ENCODE data around the gene TP53BP1.
A peak's percentile ranks its signal among the peaks of the same experiment; 100 is the strongest.
"Not testable (repeated sequence)": the region's sequence is repeated elsewhere in the genome, so short reads cannot be mapped to it uniquely, and the experiment has no call there.

TP53BP1 gene, protein sequence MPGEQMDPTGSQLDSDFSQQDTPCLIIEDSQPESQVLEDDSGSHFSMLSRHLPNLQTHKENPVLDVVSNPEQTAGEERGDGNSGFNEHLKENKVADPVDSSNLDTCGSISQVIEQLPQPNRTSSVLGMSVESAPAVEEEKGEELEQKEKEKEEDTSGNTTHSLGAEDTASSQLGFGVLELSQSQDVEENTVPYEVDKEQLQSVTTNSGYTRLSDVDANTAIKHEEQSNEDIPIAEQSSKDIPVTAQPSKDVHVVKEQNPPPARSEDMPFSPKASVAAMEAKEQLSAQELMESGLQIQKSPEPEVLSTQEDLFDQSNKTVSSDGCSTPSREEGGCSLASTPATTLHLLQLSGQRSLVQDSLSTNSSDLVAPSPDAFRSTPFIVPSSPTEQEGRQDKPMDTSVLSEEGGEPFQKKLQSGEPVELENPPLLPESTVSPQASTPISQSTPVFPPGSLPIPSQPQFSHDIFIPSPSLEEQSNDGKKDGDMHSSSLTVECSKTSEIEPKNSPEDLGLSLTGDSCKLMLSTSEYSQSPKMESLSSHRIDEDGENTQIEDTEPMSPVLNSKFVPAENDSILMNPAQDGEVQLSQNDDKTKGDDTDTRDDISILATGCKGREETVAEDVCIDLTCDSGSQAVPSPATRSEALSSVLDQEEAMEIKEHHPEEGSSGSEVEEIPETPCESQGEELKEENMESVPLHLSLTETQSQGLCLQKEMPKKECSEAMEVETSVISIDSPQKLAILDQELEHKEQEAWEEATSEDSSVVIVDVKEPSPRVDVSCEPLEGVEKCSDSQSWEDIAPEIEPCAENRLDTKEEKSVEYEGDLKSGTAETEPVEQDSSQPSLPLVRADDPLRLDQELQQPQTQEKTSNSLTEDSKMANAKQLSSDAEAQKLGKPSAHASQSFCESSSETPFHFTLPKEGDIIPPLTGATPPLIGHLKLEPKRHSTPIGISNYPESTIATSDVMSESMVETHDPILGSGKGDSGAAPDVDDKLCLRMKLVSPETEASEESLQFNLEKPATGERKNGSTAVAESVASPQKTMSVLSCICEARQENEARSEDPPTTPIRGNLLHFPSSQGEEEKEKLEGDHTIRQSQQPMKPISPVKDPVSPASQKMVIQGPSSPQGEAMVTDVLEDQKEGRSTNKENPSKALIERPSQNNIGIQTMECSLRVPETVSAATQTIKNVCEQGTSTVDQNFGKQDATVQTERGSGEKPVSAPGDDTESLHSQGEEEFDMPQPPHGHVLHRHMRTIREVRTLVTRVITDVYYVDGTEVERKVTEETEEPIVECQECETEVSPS (N-terminal part only)

DNA sequence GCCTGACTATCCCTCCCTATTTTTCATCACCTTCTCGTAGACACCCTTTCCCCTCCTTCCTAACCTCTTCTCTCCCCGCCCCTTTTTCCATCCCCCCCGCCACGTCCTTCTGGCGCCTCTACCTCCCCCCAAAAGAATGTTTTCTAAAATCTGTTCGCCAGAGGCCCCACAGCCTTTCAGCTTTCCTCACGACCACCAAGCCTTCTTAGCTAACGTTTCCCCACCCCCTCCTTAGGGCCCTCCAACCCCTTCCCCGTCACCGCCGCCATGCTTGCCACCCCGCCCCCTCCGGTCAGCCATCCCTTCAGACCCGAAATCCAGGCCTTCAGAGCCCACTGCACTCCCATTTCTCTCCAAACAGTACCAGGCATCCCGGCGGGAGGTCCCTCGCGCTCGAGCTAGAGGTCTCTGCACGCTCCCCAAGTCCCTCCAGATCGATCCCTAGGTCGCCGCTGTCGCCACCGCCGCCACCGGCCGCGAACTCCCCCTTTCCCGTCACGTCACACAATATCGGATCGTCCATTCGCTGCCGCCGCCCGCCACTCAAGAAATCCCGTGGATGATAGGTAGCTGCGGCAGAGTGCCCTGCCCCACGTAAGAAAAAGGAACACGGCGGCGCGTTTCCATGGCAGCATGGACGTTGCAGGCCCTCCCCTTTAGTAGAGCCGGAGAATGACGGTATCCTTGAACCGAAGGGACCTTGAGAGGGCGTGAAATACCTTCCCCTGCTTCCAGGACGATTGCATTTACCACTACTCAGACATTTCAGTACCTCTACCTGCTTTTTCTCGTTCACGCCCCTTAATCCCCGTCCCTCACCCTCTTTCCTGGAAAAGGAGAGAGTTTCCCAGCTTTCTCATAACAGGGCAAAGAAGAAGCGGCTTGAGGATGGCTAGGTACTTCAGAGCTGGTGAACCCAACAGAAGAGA is at the start of gene TP53BP1:
Gene TP53BP1, minus strand, starts transcription at position 484 of the 929 bp plus-strand sequence. Its CDS starts 113 bp downstream, at position 371.
- DNase-seq (ENCODE audit: low spot score): peak; percentile 96

DNA sequence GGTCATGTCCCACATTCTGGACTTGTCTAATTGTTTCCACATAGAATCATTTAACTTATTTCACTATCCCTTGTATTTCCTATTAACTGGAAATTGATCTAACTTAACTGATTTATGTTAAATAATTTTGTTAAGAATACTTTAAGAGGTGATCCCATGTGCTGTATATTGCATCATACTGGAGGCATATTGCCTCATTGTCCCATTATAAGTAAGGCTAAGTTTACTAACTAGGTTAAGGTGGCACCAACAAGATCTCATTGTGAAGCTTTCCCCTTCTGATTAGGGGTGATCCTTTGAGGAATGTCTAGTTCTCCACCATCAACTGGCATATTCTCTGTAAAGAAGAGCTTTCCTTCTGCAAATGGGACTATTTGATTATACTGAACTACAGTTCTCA is 48.8 kb upstream of the TP53BP1 start:
- no peak for DNase-seq (ENCODE audit: low spot score)

DNA sequence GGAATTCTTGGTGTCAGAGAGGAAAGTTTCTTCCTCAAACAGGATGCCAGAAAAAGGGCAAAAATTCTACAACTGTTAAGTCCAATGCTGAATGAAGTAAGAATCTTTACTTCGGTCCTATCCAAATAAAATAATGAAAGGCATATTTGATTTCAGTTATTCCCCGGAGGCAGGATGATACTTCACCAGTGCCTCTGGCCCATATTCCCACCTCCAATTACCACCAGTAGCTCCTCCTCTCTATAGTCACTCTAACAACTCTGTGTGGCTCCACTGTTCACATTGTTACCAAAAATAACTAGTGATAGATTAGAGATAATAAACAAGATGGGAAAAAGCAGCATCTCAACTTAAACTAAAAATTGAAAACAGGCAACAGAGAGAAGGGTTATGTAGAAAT is 45.1 kb upstream of the TP53BP1 start:
- DNase-seq (ENCODE audit: low spot score): no peak

DNA sequence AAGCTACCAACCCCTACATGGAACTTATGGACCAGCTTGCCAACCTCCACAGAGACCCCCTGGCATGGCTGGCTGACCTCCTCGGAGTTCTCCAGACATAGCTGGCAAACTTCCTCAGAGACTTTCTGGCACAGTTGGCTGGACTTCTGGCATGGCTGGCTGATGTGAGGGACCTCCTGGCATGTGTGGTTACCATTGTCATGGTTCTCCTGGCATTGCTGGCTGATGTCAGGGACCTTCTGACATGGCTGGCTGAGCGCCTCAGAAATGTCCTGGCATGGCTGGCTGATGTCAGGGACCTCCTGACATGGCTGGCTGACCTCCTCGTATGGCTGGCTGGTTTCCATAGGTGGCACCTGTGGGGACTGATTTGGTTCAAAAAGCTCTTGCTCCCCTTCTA is 41.9 kb upstream of the TP53BP1 start:
- no peak for DNase-seq (ENCODE audit: low spot score)

DNA sequence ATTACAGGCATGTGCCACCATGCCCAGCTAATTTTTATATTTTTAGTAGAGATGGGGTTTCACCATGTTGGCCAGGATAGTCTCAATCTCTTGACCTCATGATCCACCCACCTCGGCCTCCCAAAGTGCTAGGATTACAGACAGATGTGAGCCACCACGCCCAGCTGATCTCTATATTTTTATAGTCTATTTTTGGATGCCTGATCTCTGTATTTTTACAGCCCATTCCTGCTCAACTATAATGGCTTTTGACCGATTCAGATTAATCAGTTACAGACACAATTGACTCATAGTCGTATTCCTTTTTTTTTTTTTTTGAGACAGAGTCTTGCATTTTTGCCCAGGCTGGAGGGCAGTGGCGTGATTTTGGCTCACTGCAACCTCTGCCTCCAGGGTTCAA is 39.9 kb upstream of the TP53BP1 start:
- DNase-seq (ENCODE audit: low spot score): not testable (repeated sequence)

DNA sequence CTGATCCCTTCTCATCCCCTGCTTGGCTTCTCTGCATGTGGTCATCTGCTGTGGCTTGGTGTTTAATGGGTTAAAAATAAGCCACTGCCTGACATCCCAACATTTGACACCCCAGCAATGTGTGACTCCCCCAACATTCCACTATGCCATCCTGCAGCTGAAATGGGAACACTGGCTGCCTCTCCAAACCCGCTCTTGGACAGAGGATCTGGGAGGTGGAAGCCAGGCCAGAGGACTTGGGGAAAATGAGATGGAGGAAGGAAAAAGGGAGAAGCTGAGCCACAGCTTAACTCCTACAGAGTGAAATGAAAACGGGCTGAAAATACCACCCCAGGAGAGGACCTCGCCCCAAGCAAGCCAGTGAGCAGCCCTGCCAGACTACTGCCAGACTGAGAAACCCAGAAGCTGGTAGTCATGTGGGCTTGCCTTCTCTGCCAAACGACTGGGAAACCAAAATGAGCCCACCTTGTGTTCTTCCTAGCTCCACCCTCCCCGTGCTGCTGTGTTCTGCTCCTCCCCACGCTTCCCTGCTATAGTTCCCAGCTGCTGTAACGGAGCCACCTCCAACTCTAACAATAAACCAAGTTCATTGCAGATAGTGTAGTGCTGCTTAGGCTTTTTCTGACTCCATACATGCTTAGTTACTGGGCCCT is 38.2 kb upstream of the TP53BP1 start:
- DNase-seq (ENCODE audit: low spot score): no peak

DNA sequence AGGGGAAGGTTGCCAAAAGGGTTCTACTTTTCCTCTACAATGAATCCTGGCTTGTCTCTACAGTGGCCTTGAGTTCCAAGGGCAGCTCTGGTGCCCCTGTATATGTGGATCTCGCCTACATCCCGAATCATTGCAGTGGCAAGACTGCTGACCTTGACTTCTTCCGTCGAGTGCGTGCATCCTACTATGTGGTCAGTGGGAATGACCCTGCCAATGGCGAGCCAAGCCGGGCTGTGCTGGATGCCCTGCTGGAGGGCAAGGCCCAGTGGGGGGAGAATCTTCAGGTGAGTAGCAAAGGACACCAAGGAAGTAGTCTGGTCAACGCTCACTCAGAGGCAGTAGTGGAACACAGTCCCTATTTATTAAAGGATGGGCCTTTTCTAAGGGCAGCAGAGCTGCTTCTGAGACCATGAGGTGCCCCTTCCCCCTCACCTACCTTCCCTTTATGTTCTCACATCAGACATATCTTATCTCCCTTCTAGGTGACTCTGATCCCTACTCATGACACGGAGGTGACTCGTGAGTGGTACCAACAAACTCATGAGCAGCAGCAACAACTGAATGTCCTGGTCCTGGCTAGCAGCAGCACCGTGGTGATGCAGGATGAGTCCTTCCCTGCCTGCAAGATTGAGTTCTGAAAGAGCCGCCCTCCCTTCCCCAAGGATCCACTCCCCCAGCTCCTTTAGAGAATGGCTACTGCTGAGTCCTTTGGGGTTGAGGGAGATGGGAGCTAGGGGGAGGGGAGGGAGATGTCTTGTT is 36.8 kb upstream of the TP53BP1 start:
- no peak for DNase-seq (ENCODE audit: low spot score)

DNA sequence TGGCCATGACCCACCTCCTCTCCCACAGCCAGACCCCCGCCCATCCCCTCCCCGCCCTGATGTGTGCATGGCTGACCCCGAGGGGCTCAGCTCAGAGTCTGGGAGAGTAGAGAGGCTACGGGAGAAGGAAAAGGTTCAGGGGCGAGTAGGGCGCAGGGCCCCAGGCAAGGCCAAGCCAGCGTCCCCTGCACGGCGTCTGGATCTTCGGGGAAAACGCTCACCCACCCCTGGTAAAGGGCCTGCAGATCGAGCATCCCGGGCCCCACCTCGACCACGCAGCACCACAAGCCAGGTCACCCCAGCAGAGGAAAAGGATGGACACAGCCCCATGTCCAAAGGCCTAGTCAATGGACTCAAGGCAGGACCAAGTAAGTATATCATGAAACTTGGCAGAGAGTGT is 36.2 kb upstream of the TP53BP1 start:
- no peak for DNase-seq (ENCODE audit: low spot score)

DNA sequence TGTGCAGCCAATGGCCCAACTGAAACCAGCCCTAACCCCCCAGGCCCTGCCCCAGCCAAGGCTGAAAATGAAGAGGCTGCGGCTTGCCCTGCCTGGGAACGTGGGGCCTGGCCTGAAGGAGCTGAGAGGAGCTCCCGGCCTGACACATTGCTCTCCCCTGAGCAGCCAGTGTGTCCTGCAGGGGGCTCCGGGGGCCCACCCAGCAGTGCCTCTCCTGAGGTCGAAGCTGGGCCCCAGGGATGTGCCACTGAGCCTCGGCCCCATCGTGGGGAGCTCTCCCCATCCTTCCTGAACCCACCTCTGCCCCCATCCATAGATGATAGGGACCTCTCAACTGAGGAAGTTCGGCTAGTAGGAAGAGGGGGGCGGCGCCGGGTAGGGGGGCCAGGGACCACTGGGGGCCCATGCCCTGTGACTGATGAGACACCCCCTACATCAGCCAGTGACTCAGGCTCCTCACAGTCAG is 35.6 kb upstream of the TP53BP1 start:
- DNase-seq (ENCODE audit: low spot score): no peak

DNA sequence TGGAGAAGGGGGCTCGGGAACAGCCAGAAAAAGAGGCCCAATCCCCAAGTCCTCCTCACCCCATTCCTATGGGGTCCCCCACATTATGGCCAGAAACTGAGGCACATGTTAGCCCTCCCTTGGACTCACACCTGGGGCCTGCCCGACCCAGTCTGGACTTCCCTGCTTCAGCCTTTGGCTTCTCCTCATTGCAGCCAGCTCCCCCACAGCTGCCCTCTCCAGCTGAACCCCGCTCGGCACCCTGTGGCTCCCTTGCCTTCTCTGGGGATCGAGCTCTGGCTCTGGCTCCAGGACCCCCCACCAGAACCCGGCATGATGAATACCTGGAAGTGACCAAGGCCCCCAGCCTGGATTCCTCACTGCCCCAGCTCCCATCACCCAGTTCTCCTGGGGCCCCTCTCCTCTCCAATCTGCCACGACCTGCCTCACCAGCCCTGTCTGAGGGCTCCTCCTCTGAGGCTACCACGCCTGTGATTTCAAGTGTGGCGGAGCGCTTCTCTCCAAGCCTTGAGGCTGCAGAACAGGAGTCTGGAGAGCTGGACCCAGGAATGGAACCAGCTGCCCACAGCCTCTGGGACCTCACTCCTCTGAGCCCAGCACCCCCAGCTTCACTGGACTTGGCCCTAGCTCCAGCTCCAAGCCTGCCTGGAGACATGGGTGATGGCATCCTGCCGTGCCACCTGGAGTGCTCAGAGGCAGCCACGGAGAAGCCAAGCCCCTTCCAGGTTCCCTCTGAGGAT is 35.0 kb upstream of the TP53BP1 start:
- no peak for DNase-seq (ENCODE audit: low spot score)

DNA sequence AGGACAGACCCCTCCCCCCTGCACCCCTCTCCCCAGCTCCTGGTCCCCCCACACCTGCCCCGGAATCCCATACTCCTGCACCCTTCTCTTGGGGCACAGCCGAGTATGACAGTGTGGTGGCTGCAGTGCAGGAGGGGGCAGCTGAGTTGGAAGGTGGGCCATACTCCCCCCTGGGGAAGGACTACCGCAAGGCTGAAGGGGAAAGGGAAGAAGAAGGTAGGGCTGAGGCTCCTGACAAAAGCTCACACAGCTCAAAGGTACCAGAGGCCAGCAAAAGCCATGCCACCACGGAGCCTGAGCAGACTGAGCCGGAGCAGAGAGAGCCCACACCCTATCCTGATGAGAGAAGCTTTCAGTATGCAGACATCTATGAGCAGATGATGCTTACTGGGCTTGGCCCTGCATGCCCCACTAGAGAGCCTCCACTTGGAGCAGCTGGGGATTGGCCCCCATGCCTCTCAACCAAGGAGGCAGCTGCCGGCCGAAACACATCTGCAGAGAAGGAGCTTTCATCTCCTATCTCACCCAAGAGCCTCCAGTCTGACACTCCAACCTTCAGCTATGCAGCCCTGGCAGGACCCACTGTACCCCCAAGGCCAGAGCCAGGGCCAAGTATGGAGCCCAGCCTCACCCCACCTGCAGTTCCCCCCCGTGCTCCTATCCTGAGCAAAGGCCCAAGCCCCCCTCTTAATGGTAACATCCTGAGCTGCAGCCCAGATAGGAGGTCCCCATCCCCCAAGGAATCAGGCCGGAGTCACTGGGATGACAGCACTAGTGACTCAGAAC is 34.3 kb upstream of the TP53BP1 start:
- DNase-seq (ENCODE audit: low spot score): no peak

DNA sequence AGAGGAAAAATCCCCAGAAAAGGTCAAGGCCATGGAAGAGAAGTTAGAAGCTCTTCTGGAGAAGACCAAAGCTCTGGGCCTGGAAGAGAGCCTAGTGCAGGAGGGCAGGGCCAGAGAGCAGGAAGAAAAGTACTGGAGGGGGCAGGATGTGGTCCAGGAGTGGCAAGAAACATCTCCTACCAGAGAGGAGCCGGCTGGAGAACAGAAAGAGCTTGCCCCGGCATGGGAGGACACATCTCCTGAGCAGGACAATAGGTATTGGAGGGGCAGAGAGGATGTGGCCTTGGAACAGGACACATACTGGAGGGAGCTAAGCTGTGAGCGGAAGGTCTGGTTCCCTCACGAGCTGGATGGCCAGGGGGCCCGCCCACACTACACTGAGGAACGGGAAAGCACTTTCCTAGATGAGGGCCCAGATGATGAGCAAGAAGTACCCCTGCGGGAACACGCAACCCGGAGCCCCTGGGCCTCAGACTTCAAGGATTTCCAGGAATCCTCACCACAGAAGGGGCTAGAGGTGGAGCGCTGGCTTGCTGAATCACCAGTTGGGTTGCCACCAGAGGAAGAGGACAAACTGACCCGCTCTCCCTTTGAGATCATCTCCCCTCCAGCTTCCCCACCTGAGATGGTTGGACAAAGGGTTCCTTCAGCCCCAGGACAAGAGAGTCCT is 33.4 kb upstream of the TP53BP1 start:
- DNase-seq (ENCODE audit: low spot score): no peak

DNA sequence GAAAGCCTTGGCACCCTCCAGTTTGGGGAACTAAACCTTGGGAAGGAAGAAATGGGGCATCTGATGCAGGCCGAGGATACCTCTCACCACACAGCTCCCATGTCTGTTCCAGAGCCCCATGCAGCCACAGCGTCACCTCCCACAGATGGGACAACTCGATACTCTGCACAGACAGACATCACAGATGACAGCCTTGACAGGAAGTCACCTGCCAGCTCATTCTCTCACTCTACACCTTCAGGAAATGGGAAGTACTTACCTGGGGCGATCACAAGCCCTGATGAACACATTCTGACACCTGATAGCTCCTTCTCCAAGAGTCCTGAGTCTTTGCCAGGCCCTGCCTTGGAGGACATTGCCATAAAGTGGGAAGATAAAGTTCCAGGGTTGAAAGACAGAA is 32.2 kb upstream of the TP53BP1 start:
- DNase-seq (ENCODE audit: low spot score): no peak

DNA sequence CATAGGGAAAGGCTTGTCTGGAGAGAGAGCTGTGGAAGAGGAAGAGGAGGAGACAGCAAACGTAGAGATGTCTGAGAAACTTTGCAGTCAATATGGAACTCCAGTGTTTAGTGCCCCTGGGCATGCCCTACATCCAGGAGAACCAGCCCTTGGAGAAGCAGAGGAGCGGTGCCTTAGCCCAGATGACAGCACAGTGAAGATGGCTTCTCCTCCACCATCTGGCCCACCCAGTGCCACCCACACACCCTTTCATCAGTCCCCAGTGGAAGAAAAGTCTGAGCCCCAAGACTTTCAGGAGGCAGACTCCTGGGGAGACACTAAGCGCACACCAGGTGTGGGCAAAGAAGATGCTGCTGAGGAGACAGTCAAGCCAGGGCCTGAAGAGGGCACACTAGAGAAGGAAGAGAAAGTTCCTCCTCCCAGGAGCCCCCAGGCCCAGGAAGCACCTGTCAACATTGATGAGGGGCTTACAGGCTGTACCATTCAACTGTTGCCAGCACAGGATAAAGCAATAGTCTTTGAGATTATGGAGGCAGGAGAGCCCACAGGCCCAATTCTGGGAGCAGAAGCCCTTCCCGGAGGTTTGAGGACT is 31.4 kb upstream of the TP53BP1 start:
- DNase-seq (ENCODE audit: low spot score): no peak

DNA sequence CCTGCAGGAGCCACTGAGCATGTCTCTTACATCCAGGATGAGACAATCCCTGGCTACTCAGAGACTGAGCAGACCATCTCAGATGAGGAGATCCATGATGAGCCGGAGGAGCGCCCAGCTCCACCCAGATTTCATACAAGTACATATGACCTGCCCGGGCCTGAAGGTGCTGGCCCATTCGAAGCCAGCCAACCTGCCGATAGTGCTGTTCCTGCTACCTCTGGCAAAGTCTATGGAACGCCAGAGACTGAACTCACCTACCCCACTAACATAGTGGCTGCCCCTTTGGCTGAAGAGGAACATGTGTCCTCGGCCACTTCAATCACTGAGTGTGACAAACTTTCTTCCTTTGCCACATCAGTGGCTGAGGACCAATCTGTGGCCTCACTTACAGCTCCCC is 30.7 kb upstream of the TP53BP1 start:
- no peak for DNase-seq (ENCODE audit: low spot score)

DNA sequence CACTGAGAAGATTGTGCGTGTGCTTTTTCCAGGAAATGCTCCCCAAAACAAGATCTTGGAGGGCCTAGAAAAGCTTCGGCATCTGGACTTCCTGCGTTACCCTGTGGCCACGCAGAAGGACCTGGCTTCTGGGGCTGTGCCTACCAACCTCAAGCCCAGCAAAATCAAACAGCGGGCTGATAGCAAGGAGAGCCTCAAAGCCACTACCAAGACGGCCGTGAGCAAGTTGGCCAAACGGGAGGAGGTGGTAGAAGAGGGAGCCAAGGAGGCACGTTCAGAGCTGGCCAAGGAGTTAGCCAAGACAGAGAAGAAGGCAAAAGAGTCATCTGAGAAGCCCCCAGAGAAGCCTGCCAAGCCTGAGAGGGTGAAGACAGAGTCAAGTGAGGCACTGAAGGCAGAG is 29.3 kb upstream of the TP53BP1 start:
- no peak for DNase-seq (ENCODE audit: low spot score)

DNA sequence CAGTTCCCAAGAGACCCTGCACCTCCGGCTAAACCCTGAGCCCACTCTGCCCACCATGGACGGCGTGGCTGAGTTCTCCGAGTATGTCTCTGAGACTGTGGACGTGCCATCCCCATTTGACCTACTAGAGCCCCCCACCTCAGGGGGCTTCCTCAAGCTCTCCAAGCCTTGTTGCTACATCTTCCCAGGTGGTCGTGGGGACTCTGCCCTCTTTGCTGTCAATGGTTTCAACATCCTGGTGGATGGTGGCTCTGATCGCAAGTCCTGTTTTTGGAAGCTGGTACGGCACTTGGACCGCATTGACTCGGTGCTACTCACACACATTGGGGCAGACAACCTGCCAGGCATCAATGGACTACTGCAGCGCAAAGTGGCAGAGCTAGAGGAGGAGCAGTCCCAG is 28.5 kb upstream of the TP53BP1 start:
- no peak for DNase-seq (ENCODE audit: low spot score)
